ENCODE measurements around the gene PLEKHM2.
A peak's percentile ranks its signal among the peaks of the same experiment; 100 is the strongest.

The PLEKHM2 gene

DNA sequence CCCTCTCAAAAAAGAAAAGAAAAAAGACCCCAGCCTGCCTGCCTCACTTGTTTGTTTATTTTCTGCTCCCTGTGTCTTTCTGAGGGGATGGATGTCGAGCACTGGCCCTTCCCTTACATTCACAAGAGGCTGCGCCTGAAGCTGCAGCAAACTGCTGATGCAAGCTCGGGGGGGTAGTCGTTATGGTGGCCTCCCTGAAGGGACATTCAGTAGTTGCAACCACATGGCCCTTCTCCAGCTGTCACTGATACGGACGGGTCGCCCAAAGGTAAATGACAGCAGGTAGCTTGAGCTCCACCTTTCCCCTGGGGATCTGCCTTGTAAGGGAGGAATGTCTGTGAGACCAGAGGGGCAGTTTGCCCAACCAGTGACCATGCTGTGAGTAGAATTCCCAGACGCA, 17.7 kb downstream of the PLEKHM2 start:
- no peak for DNase-seq (ENCODE audit: low spot score)

- no peak for DNase-seq (ENCODE audit: low spot score)
Measured at GRCh38 chr1:15702722-15703550, 18.8 kb downstream of the PLEKHM2 start.

DNA sequence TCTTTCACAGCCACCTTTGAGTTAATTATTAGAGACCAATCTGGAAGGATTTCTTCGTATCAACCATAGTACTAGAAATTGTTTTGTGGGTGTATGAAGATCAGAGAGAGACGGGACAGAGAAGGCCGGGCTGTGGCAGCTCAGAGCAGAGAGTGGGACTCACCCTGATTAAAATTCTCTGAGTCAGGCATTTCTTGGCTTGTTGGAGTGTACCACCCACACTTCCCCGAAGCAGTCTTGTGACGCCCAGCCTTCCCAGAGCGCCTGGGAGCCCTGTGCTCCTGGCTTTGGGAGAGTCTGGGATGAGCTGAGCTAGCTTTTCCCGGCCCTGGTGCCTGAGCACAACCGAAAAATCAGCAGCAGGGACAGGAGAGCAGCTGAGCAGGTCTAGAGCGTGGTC, 19.4 kb downstream of the PLEKHM2 start:
- peak; percentile 85 for DNase-seq (ENCODE audit: low spot score)

DNA sequence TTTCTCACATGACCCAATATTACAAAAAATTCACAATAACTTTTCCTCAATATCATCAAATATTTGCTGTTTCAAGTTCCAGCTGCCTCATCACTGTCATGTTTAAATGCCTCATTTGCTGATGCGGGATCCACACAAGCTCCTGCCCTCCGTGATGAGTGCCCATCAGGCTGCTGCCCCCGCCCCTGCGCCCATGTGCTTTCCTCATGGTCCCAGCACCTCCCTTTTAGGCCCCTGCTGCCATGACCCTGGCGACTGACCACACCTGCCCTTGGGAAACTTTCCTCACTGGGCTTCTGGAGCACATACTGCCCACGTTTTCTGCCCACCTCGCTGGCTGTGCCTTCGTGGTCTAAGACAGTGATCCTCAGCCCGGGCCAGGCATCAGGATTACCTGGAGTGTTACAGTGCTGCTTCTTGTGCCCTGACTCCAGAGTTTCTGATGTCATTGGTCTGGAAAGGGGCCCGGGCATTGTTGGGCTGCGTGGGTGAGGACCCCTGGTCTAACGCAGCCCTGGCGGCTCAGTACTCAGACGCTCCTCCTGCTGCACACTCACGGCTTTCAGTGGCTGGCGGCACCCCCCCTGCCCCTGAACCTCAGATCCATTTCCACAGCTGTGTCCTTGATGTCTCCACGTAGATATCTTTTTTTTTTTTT, 20.5 kb downstream of the PLEKHM2 start:
- DNase-seq (ENCODE audit: low spot score) = no peak

- DNase-seq (ENCODE audit: low spot score) = no peak
Measured at GRCh38 chr1:15705184-15705566, 21.1 kb downstream of the PLEKHM2 start.

DNA sequence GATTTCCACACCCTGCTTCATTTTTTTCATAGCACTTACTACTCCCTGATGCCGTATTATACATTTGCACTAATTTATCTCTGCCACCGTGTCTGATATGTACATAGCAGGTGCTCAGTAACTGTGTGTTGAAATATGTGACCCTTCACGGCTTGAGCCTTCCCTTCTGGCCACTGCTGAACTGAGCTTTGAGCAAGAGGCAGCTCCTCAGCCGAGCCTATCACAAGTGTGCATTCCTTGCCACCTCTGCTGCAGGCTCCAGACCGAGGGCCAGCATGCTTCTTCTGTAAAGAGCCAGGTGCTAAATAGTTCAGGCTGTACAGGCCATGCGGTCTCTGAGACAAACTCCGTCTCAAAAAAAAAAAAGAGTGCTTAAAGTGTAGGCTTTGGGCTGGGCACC, 22.6 kb downstream of the PLEKHM2 start:
- no peak for DNase-seq (ENCODE audit: low spot score)

DNA sequence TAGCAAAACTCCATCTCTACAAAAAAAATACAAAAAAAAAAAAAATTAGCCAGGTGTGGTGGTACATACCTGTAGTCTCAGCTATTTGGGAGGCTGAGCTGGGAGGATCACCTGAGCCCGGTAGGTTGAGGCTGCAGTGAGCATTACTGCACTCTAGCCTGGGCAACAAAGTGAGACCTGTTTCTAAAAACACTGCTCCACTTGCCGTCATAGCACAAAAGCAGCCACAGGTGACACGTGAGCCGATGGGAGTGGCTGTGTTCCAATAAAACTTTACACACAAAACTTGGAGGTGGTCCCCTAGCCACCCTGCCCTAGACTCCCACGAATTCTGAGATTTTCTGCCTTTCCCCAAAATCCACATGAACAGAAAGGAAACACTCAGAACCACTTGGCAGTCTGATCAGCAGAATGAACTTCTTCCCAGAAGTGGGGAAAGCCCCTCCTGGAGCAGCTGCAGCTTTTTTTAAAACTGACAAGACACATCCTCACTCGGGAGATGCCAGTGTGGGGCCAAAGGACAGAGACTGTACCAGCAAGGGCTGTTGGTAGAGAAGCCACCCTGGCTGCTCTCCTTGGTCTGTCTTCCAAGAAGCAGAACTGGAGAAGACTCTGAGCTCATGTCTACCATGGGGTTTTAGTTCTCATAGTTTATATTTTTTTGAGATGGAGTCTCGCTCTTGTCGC, 23.3 kb downstream of the PLEKHM2 start:
- no peak for DNase-seq (ENCODE audit: low spot score)

DNA sequence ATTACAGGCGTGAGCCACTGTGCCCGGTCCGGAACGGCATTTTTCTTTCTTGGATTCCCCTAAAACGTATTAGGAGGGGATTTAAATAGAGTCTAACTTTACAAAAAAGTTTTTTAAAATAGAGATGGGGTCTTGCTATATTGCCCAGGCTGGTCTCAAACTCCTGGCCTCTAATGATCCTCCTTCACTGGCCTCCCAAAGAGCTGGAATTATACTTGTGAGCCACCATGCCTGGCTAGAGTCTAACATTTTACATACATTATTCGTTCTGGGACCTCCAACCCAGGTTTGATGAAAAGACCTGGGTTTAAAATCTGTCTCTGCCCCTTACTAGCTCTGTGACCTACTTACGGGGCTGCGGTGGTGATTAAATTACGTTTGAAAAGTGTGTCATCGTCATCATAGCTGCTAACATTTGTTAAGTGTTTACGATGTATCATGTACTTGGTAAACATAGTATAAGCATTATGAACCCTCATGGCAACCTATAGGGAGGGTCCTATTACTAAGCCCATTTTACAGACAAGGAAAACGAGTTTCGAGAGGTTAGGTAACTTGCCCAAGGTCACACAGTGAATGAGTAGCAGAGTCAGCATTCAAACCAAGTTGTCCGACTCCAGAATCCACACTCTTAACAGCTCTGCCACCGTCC, 24.5 kb downstream of the PLEKHM2 start:
- no peak for DNase-seq (ENCODE audit: low spot score)

DNA sequence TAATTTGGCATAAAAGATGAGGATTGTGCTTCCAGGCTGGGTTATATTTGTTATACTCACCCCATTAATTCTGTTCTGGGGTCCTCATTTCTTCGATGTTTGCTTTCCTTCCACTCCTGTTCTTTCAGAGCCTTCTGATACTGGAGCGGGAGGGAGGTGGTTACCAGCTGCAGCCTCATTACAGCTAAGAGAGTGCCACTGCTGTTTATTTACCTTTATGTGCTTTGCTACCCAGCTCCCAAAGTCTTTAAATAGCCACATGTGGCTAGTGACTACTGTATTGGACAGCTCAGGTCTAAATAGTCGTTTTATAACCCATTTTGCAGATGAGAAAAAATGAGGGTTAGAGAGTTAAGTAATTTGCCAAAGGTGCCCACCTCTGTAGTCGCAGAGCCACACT, 25.1 kb downstream of the PLEKHM2 start:
- DNase-seq (ENCODE audit: low spot score) = no peak

DNA sequence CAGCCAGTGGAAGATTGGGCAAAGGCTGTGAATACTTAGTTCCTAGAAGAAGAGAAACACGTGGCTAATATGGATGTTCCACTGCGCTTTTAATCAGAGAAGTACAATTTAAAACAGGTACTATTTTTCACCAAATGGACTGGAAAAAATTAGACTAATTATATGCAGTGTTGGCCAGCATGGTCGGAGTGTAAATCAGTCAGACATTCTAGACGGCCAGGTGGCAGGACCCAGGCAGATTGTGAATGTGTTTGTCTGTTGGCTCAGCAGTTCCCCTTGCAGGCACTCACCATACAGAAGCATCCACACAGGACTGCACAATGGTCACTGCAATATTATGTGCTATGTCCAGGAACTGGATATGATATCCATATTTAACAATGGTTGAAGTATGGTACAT, 28.0 kb downstream of the PLEKHM2 start:
- DNase-seq (ENCODE audit: low spot score) = no peak

DNA sequence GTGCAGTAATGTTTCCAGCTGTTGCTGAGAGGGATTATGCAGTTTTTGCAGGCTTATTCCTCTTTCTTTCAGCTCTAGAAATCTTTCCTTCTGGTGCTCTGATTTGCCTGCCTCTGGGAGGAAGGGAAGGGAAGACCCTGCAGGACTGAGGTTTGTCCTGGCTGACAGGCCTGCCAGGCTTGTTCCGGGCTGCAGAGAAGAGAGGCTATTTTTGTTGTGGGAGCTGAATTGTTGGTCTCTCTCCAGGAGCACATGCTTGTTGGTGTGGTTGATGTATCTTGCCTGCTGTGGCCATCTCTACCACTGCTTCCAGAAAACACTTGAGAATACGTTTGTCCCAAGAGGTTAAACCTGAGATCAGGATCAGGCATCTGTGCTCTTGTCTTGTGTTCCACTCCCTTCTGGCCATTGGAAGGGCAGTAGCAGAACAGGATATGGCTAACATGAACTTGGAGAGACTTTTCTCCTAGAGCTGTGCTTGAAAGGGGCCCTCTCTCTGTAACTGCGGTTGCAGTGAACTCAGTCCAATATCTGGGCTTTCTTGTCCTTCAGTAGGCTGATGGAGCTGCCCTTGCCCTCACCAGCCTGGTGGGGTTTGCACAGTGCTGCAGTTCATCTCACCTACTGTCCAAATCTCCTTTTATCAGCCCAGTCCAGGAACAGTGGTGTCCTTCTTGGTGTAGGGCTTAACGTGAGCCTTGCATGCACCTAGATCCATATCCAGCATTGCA, 30.5 kb downstream of the PLEKHM2 start:
- DNase-seq (ENCODE audit: low spot score) = peak; percentile 72

GRCh38 chr1:15717418-15718125, 33.5 kb downstream of the PLEKHM2 start:
- no peak for DNase-seq (ENCODE audit: low spot score)

DNA sequence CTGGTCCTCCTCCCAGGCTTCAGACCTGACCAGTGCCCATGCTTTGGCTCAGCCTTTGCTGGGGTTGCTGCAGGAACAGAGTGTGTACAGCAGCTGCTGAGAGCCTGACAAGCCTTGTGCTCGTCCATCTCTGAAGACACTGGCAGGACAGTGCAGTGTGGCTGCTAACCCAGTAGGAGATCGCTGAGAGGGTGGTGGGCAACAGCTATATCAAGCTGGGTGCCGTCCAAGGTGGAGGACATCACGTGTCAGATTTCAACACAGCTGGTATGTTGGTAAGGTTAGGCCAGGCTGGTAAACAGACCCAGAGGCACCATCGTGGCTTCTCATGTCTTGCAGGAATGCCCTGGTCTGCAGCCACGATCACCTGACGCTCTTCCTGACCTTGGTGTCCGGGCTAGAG, 34.1 kb downstream of the PLEKHM2 start:
- DNase-seq (ENCODE audit: low spot score) = no peak

DNA sequence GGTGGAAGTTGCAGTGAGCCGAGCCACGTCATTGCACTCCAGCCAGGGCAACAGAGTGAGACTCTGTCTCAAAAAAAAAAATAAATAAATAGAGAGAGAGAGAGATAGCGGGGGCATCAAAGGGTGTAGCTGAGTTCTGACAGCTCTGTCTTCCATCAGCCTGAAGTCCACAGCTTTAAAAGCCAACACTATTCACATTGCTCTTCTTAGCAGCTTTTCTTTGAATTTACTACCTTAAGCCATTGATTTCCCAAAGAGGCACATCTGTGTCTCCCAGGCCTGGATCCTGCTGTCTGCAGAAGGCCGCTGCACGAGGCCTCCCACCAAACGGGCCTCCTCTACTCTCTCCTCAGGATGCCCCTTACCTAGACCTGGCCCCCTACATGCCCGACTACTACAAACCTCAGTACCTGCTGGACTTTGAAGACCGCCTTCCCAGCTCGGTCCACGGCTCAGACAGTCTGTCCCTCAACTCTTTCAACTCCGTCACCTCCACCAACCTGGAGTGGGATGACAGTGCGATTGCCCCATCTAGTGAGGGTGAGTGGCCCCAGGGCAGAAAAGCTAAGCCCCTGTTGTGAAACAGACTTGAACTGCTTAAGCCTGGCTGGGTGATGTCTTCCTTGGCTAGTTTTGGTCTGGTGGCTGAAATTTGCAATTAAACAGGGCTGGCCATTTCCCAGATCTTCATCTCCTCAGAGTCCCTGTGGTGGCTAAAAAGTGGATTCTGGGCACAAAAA, 35.4 kb downstream of the PLEKHM2 start:
- DNase-seq (ENCODE audit: low spot score) = no peak

DNA sequence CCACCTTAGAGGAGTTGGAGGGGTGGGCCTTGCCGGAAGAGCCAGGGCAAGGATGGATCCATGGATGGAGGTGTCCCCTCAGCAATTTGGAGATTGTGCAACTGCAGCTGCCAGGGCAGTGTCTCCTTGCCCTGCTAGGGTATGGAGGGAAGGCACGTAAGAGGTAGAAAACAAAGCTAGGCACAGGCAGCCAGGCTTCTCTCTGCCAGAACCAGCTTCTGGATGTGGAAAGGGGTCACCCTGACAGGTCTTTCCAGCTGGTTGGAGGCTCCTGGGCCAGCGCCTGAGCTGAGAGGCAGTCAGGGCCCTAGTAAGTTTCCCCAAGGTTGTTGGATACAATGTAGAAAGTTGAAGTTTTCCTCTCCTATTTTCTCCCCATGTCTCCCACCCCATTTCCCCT, 36.7 kb downstream of the PLEKHM2 start:
- DNase-seq (ENCODE audit: low spot score) = no peak

DNA sequence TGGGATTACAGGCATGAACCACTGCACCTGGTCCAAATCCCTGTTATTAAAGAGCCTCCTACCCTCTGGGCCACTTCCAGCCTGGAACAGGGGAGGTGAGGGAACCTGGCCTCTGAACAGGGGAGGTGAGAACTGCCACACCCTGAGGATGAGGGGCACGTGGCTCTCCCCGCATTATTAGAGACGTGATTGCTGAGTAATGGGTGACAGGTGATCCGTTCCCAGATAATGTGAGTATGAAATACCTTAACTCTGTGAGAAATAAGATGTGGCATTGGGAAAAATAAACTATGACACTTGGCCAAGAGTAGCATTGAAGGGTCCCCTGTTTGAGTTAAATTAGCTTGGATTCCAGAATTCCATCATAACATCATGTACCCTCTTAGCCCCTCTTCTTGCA, 38.3 kb downstream of the PLEKHM2 start:
- DNase-seq (ENCODE audit: low spot score) = no peak

- DNase-seq (ENCODE audit: low spot score) = no peak
Measured at GRCh38 chr1:15722836-15723532, 38.9 kb downstream of the PLEKHM2 start.

DNA sequence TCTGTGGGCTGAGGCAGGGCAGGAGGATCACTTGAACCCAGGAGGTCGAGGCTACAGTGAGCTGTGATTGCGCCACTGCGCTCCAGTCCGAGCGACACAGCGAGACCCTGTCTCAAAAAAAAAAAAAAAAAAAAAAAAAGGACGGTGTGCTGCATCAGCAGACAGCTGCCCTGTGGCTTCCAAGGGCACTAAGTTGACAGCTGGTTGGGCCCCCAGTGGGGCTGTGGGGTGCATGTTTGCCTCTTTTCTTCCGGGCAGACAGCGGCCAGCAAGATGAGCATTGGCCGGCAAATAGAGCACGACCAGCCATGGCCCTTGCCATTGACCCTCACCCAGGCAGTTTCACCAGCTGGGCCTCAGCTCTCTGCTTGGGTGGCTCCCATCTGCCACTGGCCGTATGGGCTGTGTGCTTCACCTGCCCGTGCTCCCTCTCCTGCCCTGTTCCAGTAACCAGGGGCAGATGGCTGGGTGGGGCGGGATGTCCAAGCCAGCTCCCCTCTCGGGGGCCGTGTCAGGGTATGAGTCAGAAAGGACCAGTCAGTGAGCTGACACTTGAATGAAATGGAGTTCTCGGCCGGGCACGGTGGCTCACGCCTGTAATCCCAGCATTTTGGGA, 39.6 kb downstream of the PLEKHM2 start:
- no peak for DNase-seq (ENCODE audit: low spot score)
